ENCODE results near the gene SCYL3.

The SCYL3 gene

DNA sequence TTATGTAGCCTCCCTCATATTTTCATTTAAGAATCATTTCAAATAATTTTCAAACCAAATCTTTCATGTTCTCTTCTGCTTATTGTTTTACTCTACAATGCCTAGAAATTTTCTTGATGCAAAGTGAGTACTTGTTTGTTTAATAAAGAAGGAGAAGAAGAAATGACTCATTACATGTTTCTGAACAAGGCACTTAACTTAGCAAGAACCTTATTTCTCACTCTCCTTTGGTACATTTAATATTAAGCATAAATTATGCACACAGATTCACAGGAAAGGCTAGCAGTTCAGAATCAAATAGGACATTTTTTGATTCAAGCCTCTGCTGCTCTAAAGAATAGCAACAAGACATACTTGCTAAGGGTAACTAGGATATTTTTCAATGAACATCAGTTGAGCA, 9.1 kb downstream of the SCYL3 start:
- no peak for DNase-seq
- H3K4me1 ChIP-seq (ENCODE audit: low read length): peaks cover 9% of the 10 kb centered on the region; the same call in 1 of the 2 replicates
- H3K36me3 ChIP-seq (replicated peaks; ENCODE audit: insufficient read depth, low read length): 0 out of 2 replicates have a peak, but pooled peaks cover 8% of the 10 kb centered on the region
- no peaks in the 10 kb centered on the region for H3K9me3 ChIP-seq (replicated peaks; ENCODE audit: insufficient read depth, low read length)
- peaks cover 31% of the 10 kb centered on the region for H3K79me2 ChIP-seq (ENCODE audit: low read length)
- TF ChIP-seq, protein P1, sequence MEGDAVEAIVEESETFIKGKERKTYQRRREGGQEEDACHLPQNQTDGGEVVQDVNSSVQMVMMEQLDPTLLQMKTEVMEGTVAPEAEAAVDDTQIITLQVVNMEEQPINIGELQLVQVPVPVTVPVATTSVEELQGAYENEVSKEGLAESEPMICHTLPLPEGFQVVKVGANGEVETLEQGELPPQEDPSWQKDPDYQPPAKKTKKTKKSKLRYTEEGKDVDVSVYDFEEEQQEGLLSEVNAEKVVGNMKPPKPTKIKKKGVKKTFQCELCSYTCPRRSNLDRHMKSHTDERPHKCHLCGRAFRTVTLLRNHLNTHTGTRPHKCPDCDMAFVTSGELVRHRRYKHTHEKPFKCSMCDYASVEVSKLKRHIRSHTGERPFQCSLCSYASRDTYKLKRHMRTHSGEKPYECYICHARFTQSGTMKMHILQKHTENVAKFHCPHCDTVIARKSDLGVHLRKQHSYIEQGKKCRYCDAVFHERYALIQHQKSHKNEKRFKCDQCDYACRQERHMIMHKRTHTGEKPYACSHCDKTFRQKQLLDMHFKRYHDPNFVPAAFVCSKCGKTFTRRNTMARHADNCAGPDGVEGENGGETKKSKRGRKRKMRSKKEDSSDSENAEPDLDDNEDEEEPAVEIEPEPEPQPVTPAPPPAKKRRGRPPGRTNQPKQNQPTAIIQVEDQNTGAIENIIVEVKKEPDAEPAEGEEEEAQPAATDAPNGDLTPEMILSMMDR (IDR thresholded peaks at IDR 0.05; ENCODE audit: low read length): no peak
- TF ChIP-seq EZH2 (optimal IDR thresholded peaks at IDR 0.05; ENCODE audit: low read depth, low read length): no peak
- TF ChIP-seq EZH2phosphoT487 (IDR thresholded peaks at IDR 0.05; ENCODE audit: low read length): no peak
- no peaks in the 10 kb centered on the region for H3K27me3 ChIP-seq (replicated peaks; ENCODE audit: insufficient read depth, low read length)
- no peak overlapping the region for H3K27ac ChIP-seq (ENCODE audit: low read length)
- H3K4me3 ChIP-seq (ENCODE audit: low read length): no peak overlapping the region
- H3F3A ChIP-seq (ENCODE audit: insufficient read depth, low read length): no peaks in the 10 kb centered on the region
- no peak overlapping the region for H3K4me2 ChIP-seq (ENCODE audit: low read depth, low read length)
- H2AFZ ChIP-seq (ENCODE audit: low read length): no peak overlapping the region
- H3K9me2 ChIP-seq (replicated peaks; ENCODE audit: insufficient read depth, low read length): no peaks in the 10 kb centered on the region
- no peak overlapping the region for H3K9ac ChIP-seq (ENCODE audit: low read length)
- no peaks in the 10 kb centered on the region for H4K20me1 ChIP-seq (ENCODE audit: insufficient read depth, low read length)

DNA sequence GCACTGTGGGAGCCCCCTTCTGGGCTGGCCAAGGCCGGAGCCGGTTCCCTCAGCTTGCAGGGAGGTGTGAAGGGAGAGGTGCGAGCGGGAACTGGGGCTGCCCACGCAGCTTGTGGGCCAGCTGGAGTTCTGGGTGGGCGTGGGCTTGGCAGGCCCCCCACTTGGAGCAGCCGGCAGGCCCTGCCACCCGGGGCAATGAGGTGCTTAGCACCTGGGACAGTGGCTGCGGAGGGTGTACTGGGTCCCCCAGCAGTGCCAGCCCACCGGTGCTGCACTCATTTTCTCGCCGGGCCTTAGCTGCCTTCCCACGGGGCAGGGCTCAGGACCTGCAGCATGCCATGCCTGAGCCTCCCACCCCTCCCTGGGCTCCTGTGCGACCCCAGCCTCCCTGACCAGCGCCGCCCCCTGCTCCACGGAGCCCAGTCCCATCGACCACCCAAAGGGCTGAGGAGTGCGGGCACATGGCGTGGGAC, 11.6 kb downstream of the SCYL3 start:
- Histone ChIP-seq H3F3A (ENCODE audit: insufficient read depth, low read length) (no peaks in the 10 kb centered on the region), H3K4me2 (ENCODE audit: low read depth, low read length) (no peak overlapping the region), H3K27ac (ENCODE audit: low read length) (no peak overlapping the region), H2AFZ (ENCODE audit: low read length) (no peak overlapping the region), H3K4me3 (ENCODE audit: low read length) (no peak overlapping the region), H4K20me1 (ENCODE audit: insufficient read depth, low read length) (no peaks in the 10 kb centered on the region), H3K27me3 (replicated peaks; ENCODE audit: insufficient read depth, low read length) (no peaks in the 10 kb centered on the region), H3K9ac (ENCODE audit: low read length) (no peak overlapping the region), H3K9me3 (replicated peaks; ENCODE audit: insufficient read depth, low read length) (no peaks in the 10 kb centered on the region), H3K79me2 (ENCODE audit: low read length) (peaks cover 12% of the 10 kb centered on the region; the same call in 1 of the 2 replicates), H3K36me3 (replicated peaks; ENCODE audit: insufficient read depth, low read length) (no peaks in the 10 kb centered on the region), H3K9me2 (replicated peaks; ENCODE audit: insufficient read depth, low read length) (no peaks in the 10 kb centered on the region), H3K4me1 (ENCODE audit: low read length) (peaks cover 9% of the 10 kb centered on the region; the same call in 1 of the 2 replicates)
- TF ChIP-seq EZH2 (optimal IDR thresholded peaks at IDR 0.05; ENCODE audit: low read depth, low read length): no peak
- TF ChIP-seq, protein P1 (IDR thresholded peaks at IDR 0.05; ENCODE audit: low read length): no peak
- TF ChIP-seq EZH2phosphoT487 (IDR thresholded peaks at IDR 0.05; ENCODE audit: low read length): no peak
- no peak for DNase-seq

DNA sequence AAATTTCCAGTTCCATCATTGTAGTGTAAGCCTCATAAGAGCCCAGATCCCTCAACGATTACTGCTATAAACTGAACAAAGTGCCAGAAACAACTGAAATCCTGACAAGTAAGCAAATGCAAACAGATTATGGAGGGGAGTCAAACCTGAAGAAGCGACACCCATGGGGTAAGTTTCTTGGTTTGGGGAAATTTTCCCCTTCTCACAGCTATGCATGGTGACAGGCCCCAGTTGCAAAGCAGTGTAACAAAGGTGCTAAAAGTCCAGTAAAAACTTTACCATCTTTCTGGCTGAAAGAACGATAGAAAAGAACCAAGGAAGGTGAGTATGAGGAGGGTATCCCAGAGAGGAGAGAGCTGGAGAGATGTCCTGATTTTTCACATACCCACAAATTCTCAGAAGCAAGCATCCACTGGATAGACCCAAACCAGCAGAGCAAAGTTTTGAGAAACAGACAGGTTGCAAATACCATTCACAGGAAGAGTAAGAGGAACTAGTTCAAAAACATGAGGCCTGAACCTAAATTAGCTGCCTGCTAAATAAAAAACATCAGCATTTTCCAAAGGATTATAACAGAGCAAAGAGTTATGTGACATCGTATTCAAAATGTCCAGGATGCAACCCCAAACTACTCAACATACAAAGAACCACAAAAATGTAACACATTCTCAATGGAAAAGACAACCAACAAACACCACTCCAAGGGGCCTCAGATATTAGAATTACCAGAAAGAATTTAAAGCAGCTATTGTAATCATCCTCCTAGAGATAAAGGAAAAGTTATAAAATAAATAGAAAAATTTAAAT, 14.5 kb downstream of the SCYL3 start:
- 0 out of 2 replicates have a peak, but pooled peaks cover 4% of the 10 kb centered on the region for H3K36me3 ChIP-seq (replicated peaks; ENCODE audit: insufficient read depth, low read length)
- no peak overlapping the region for H3K27ac ChIP-seq (ENCODE audit: low read length)
- H3K9me2 ChIP-seq (replicated peaks; ENCODE audit: insufficient read depth, low read length): no peaks in the 10 kb centered on the region
- H3K9me3 ChIP-seq (replicated peaks; ENCODE audit: insufficient read depth, low read length): no peaks in the 10 kb centered on the region
- no peak for DNase-seq
- no peaks in the 10 kb centered on the region for H4K20me1 ChIP-seq (ENCODE audit: insufficient read depth, low read length)
- H3F3A ChIP-seq (ENCODE audit: insufficient read depth, low read length): no peaks in the 10 kb centered on the region
- H3K4me3 ChIP-seq (ENCODE audit: low read length): no peak overlapping the region
- no peak overlapping the region for H2AFZ ChIP-seq (ENCODE audit: low read length)
- H3K4me2 ChIP-seq (ENCODE audit: low read depth, low read length): no peak overlapping the region
- no peaks in the 10 kb centered on the region for H3K27me3 ChIP-seq (replicated peaks; ENCODE audit: insufficient read depth, low read length)
- H3K9ac ChIP-seq (ENCODE audit: low read length): no peak overlapping the region
- TF ChIP-seq, protein P1 (IDR thresholded peaks at IDR 0.05; ENCODE audit: low read length): no peak
- no peak for TF ChIP-seq EZH2 (optimal IDR thresholded peaks at IDR 0.05; ENCODE audit: low read depth, low read length)
- no peak for TF ChIP-seq EZH2phosphoT487 (IDR thresholded peaks at IDR 0.05; ENCODE audit: low read length)
- peaks cover 10% of the 10 kb centered on the region; the same call in 1 of the 2 replicates for H3K79me2 ChIP-seq (ENCODE audit: low read length)
- no peaks in the 10 kb centered on the region for H3K4me1 ChIP-seq (ENCODE audit: low read length)
